Esophagus muscularis mucosa (tissue), 4 donors: ENCODE data around the gene CEP131. TPM values are rescaled to one million over a fixed set of nuclear protein-coding genes. Genes with fewer than 3 reads are reported as not detected.

Experiments used
- DNase-seq: peaks from one replicate; pipeline ENCODE4 v3.0.0-alpha.2; 2017; ENCODE audit errors: extremely low spot score
- H3K27ac ChIP-seq, 4 donors: fragments of 200-600 bp; sonication (generic); replicated peaks in 1 of 4; 1 replicate in 3 of 4; 2 replicates in 1 of 4; pipeline ENCODE4 v1.5.1; 2016 to 2019; ENCODE audit warnings: mild to moderate bottlenecking in 1 of 4
- H3K27me3 ChIP-seq, 4 donors: fragments of 200-600 bp; sonication (generic); one replicate each; pipeline versions ENCODE4 v1.5.1 to v1.6.0; 2016 to 2019
- H3K36me3 ChIP-seq, 4 donors: fragments of 200-600 bp; sonication (generic); one replicate each; pipeline ENCODE4 v1.5.1; 2016 to 2019
- H3K4me1 ChIP-seq, 4 donors: fragments of 200-600 bp; sonication (generic); one replicate each; pipeline ENCODE4 v1.5.1; 2016 to 2019
- H3K4me3 ChIP-seq, 4 donors: fragments of 200-600 bp; sonication (generic); 1 replicate in 2 of 4; 2 replicates in 2 of 4; pipeline ENCODE4 v1.5.1; 2016 to 2019; ENCODE audit warnings: mild to moderate bottlenecking in 4 of 4, moderate library complexity in 1 of 4
- H3K9me3 ChIP-seq, 4 donors: fragments of 200-600 bp; sonication (generic); 1 replicate in 3 of 4; 2 replicates in 1 of 4; pipeline ENCODE4 v1.5.1; 2016 to 2019
- CTCF ChIP-seq, 3 experiments: fragments of 200-600 bp in 2 of 3; fragments of 450-650 bp in 1 of 3; sonication (generic) in 2 of 3; IDR thresholded peaks; one replicate each; pipeline ENCODE4 v1.5.1; 2017 to 2019; ENCODE audit warnings: antibody characterized with exemption in 3 of 3, mild to moderate bottlenecking in 2 of 3, moderate library complexity in 1 of 3
- EP300 ChIP-seq: sonication (generic); formaldehyde crosslinking; IDR thresholded peaks from one replicate; pipeline ENCODE4 v1.6.1; 2017; ENCODE audit warnings: antibody characterized with exemption
- POLR2A ChIP-seq: fragments of 450-650 bp; IDR thresholded peaks from one replicate; pipeline ENCODE4 v1.6.1; 2017; ENCODE audit warnings: antibody characterized with exemption, moderate library complexity, mild to moderate bottlenecking, low read depth
- POLR2AphosphoS5 ChIP-seq, 2 donors: sonication (generic); formaldehyde crosslinking; IDR thresholded peaks; one replicate each; pipeline ENCODE4 v1.6.1; 2017; ENCODE audit warnings: antibody characterized with exemption in 2 of 2
- WGBS: methylation state at CpG from one replicate; pipeline ENCODE4 v1.1.5; 2018; 5-methylcytosine and 5-hydroxymethylcytosine counted together
- intact Hi-C: fragments of 100-400 bp; cut with DNase I; formaldehyde crosslinking; loops from one replicate; pipeline ENCODE4 v1.15.1; 2023
- total RNA-seq, 4 donors: library from RNA; depleted of rRNA; stranded (reverse); fragments of >200 nt; gene quantifications; one replicate each; pipeline versions ENCODE4 v1.1.0 to v1.2.1, GENCODE V29; 2016

CEP131 gene
- total RNA-seq, 4 donors from 2014 or later = 4.5 to 10.6 (median 8.9) TPM

- Histone ChIP-seq H3K4me1 (peaks cover 0 to 11% (median 7%) of the 10 kb centered on the region in 4 donors), H3K9me3 (no peaks in the 10 kb centered on the region), H3K27me3 (no peaks in the 10 kb centered on the region), H3K4me3 (no peak overlapping the region), H3K27ac (no peak overlapping the region), H3K36me3 (peaks cover 29 to 79% (median 67%) of the 10 kb centered on the region in 4 donors)
- no peak for DNase-seq
- 88% methylated on average over 16 of the region's 31 CpGs for WGBS
- intact Hi-C loops = no loop called here
- TF ChIP-seq POLR2AphosphoS5 (IDR thresholded peaks at IDR 0.05) = no peak
- no peak for TF ChIP-seq CTCF (IDR thresholded peaks at IDR 0.05)
- TF ChIP-seq POLR2A = no peak
- TF ChIP-seq EP300 = no peak
Observed at GRCh38 chr17:81231121-81231645, 8.4 kb upstream of the CEP131 start.

- DNase-seq = no peak
- peak in 1 of 3 experiments; percentile 23 for TF ChIP-seq CTCF (IDR thresholded peaks at IDR 0.05)
- no peak for TF ChIP-seq EP300
- intact Hi-C loops = no loop called here
- 90% methylated on average over 17 of the region's 26 CpGs for WGBS
- no peak overlapping the region for H3K27ac ChIP-seq
- H3K9me3 ChIP-seq = no peaks in the 10 kb centered on the region
- peaks cover 29 to 70% (median 62%) of the 10 kb centered on the region in 4 donors for H3K36me3 ChIP-seq
- H3K4me3 ChIP-seq = no peak overlapping the region
- H3K4me1 ChIP-seq = peaks cover 0 to 2% (median 0%) of the 10 kb centered on the region in 4 donors
- no peaks in the 10 kb centered on the region for H3K27me3 ChIP-seq
Observed at GRCh38 chr17:81230043-81230820, 7.5 kb upstream of the CEP131 start.

GRCh38 chr17:81229666-81229920 is 6.8 kb upstream of the CEP131 start:
- 92% methylated on average over 12 of the region's 14 CpGs for WGBS
- Histone ChIP-seq H3K4me1 (no peaks in the 10 kb centered on the region), H3K27ac (no peak overlapping the region), H3K9me3 (no peaks in the 10 kb centered on the region), H3K27me3 (no peaks in the 10 kb centered on the region), H3K36me3 (peaks cover 29 to 66% (median 61%) of the 10 kb centered on the region in 4 donors), H3K4me3 (no peak overlapping the region)
- no peak for DNase-seq
- TF ChIP-seq POLR2A = no peak
- no peak for TF ChIP-seq CTCF (IDR thresholded peaks at IDR 0.05)
- TF ChIP-seq POLR2AphosphoS5 (IDR thresholded peaks at IDR 0.05) = no peak
- TF ChIP-seq EP300 = no peak
- intact Hi-C loops = no loop called here

GRCh38 chr17:81228834-81229665 is 6.3 kb upstream of the CEP131 start:
- peaks cover 29 to 61% (median 58%) of the 10 kb centered on the region in 4 donors for H3K36me3 ChIP-seq
- intact Hi-C loops = no loop called here
- no peak overlapping the region for H3K27ac ChIP-seq

More at GRCh38 chr17:81228834-81229665, 6.3 kb upstream of the CEP131 start:
- no peak for DNase-seq
- peaks cover 0 to under 1% (median 0%) of the 10 kb centered on the region in 4 donors for H3K4me1 ChIP-seq
- no peaks in the 10 kb centered on the region for H3K27me3 ChIP-seq
- TF ChIP-seq POLR2A = no peak
- no peak for TF ChIP-seq EP300
- TF ChIP-seq CTCF (IDR thresholded peaks at IDR 0.05) = no peak
- TF ChIP-seq POLR2AphosphoS5 (IDR thresholded peaks at IDR 0.05) = no peak
- no peaks in the 10 kb centered on the region for H3K9me3 ChIP-seq
- WGBS = 79% methylated on average over 11 of the region's 32 CpGs
- no peak overlapping the region for H3K4me3 ChIP-seq
